HCT116 (cell line): Measurements from ENCODE around the gene HOMER2.

Source experiments
- ELF1 ChIP-seq: IDR thresholded peaks from 2 replicates; pipeline ENCODE4 v1.6.1; 2012; ENCODE audit warnings: low read depth, borderline replicate concordance
- ZNF274 ChIP-seq: fragments of 200-500 bp; sonication (Bioruptor generic); IDR thresholded peaks from 2 replicates; pipeline ENCODE4 v1.6.1; 2014; ENCODE audit warnings: mild to moderate bottlenecking, low read depth, low read length, inconsistent platforms

- TF ChIP-seq ELF1 (no peak), ZNF274 (no peak)
Observed at GRCh38 chr15:82874267-82874666, 78.3 kb downstream of the HOMER2 start.
